Hematopoietic multipotent progenitor cell treated with erythropoietin and hydrocortisone succinate and interleukin-3 and kit ligand, for 15 days (in vitro differentiated cells): ENCODE measurements around the gene TRIM45.
"Not testable (repeated sequence)": the region's sequence is repeated elsewhere in the genome, so short reads cannot be mapped to it uniquely, and the experiment has no call there.

ENCODE experiments used
- DNase-seq: peaks from one replicate; pipeline ENCODE4 v3.0.0-alpha.2; 2015; ENCODE audit warnings: low spot score

The TRIM45 gene

DNA sequence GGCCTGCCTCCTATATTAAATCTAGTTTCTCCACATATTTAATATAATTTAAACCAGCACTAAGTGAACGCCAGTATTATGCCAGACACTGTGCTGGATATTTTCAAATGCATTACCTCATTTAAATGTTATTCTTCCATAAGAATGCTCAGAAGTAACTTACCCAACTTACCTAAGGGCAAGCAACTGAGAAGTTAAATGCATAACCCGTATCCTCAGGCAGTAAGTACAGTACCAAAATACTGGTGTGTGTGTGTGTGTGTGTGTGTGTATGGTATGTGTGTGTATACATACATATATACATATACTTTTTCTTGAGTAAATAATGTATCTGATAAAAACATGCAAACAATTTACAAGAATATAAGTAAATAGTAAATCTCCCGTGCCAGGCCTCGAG, 9.0 kb upstream of the TRIM45 start:
- DNase-seq = no peak

DNA sequence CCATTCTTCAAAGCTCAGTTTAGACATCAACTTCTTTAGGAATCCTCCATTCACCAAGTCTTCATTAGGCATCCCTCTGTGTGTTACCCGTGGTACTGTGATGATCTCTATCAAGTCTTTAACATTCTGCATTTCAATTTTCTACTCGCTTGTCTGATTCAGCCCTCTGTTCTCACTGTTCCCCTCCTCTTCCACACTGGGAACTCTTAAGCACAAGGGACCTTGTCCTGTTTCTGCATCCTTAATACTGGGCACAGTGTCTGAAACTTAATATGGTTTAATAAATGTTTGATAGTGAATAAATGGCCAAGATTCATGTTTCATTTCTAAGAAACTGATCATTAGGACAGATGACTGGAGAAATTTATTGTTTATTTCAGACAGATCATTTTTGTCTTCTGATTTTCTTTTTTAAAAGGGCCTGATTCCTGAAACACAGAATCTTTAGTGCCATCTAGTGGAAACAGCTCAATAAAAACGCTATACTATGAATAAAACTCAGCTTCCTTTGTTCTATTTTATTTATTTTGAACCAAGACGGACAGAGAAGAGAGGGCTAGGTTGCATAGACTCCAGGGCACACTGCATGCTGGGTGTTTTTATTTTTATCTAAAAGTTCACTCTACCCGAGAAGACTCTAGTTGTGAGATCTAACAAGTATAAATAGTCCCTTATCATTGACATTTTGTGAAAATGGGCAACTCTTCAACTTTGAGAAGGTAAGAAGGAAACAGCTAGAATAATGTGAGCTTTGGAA, 7.0 kb upstream of the TRIM45 start:
- peak; percentile 45 for DNase-seq

DNA sequence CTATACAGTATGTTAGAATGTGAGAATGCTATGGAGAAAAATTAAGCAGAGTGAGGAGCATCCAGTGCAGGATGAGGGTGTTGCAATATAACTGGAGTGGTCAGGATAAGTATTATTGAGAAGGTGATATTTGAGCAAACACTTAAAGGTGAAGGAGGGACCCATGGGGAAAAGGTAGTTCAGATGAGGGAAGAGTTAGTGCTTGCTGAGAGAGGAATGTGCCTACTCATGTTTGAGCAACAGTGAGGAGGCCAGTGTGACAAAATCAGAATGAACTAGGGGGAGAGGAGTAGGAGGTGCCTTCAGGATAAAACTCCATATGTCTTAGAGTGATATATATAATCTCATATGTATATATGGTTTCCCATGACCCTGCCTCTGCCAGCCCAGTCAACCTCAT, 6.2 kb upstream of the TRIM45 start:
- DNase-seq = peak; percentile 35

DNA sequence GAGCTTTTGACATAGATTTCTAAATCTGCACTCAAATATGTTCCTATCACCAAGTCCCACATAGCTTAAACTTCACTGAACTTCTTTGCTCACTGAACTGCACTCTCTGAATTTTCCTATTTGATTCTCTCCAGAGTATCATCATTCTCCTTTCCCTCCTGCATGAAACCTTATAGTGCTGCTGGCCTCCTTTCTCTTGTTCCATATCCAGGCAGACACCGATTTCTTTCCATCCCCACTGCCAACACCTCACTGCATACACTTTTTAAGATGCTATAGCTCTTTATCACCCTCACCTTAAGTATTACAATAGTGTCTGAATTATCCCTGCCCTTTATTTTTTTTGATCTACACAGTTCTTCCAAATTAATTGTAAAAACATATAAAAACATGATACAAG, 3.1 kb upstream of the TRIM45 start:
- no peak for DNase-seq

DNA sequence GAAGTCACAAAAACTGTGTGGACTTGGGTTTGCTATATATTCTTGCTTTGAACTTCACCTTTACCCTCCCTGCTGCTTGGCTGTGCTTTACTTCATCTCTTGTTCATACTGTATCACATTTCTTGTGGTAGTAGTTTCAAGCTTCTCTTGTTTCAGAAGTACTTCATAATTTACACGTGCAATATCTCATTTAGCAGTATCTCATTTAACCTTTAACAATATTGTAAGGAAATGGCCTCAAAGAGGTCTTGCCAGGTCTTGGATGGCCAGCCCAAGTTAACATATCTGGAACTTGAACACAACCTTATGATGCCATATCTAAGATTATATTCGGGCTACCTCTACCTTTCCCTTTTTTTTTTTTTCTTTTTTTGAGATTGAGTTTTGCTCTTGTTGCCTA, 1.7 kb upstream of the TRIM45 start:
- no peak for DNase-seq

DNA sequence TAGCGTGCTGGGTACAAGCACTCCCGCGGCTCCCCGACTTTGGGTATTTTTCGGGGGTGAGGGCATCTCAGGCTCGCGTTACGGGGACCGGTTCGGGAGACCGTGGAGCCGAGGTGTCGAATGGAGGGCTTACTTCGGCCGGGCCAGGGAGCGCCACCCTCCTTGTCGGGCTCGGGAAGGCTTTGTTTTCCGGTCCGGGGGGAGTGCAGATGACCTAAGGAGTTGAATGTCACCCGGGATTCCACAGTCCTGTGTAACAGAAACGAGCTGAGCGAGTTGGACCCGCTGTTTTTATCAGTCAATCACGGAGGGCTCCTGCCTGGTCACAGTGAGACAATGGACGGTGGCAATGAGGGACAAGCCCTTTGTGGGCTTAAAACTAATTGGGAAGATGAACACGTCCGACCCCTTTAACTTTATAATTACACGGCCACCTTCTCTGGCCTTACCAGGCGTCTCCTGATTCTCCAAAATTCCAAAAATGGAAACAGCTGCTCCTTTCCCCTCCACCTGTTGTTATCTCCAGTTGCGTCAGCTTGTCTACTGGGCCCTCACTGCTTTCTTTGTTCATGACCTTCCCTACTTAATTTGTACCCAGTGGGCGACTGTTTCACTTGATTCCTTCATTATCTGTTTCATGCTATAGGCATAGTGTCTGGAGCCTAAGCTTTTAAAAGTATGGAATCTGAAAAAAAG, 929 bp upstream of the TRIM45 start:
- DNase-seq = no peak

DNA sequence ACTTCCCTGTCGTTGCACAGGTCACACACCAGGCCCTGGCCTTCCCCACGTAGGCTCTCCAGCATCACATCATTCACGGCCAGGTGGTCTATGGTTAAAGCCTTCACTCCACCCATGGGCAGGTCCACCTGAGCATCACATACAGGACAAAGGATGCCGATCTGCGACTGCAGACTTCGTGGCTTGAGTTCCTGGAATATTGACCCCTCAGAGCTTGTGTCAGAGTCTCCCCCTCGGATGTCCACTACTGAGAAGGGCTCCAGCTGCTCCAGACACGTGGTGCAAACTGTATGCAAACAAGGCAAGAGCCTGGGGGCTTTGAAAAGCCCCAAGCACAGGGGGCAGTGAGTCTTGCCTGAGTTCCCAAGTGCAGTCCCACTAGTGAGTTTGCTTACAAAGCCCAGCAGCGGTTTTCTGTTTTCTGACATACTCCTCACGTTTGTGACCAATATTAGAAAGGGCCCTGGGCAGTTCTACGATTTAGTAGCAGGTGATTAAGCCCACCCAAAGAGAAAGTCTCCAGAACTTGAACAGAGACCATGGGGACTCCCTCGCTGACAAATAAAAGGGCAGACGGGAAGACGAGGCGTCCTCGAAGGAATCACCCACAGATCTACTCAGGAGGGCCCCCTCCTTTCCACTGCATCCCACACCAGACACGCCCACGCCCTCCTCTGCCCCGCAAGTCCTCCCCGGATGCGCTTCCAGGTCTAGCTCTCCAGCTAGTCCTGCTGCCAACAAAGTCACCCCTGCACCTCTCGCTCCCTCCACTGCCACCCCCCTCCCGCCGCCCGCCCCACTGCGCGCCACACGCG, 568 bp downstream of the TRIM45 start:
- no peak for DNase-seq

DNA sequence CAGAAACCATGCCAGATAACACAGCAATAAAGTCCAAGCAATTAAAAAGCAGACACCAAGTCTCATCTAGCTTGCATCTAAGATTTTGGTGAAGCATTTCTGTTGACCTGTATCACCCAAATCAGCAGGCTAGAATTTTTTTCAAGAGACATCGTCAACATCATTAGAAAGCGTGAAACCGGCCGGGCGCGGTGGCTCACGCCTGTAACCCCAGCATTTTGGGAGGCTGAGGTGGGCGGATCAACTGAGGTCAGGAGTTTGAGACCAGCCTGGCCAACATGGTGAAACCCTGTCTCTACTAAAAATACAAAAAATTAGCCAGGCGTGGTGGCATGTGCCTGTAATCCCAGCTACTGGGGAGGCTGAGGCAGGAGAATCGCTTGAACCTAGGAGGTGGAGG, 2.4 kb downstream of the TRIM45 start:
- not testable (repeated sequence) for DNase-seq

DNA sequence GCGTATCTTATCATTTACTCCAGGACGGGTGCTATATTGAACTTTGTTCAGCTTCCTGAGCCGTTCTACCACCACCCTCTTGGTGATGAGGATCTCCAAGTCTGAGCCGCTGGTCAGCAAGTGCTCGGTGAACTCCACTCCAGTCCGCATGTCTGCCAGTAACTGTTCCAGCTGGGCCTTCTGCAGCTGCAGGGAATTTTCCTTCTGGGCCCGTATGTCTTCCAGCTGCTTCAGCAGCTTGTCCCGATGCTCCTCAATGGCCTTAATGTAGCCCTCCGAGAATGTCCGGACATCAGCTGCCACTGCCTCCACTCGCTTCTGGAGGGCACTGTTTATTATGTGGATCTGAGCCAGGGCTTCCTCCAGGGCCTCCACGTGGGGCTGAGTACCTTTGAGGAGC, 3.4 kb downstream of the TRIM45 start:
- DNase-seq = no peak

DNA sequence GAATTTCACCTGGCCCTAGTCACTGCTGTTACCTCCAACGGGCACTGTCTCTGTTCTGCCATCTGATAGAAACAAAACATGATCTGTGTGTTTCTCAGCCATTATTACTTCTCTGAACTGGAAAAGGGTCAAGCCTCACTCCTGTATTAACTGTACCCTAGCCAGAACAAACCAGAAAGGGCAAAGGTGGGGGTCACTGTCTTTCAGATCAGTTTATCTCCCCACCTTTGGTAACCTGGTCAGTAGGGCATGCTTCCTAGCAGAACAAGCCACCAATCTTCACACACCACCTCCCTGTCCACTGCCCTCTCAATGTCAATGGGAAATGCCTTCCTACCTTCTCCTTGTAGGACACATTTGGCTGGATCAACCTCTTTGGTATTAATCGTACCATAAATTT, 3.9 kb downstream of the TRIM45 start:
- no peak for DNase-seq

DNA sequence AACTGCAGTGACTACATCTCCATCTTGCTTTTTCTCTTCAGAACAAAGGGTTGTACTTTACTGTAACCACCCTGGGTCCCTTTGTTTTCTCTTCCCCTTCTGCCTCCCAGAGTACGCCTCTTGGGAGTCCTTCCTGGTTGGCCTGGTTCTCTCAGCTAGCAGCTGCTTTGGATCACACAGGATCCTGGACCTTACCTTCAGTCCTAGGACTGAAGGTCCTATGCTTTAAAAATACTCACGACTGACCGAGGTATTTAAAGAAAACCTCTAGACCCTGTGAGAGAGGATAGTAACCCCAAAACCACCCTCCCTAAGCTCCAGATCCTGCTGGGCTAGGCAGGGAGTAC, 4.8 kb downstream of the TRIM45 start:
- DNase-seq = no peak

DNA sequence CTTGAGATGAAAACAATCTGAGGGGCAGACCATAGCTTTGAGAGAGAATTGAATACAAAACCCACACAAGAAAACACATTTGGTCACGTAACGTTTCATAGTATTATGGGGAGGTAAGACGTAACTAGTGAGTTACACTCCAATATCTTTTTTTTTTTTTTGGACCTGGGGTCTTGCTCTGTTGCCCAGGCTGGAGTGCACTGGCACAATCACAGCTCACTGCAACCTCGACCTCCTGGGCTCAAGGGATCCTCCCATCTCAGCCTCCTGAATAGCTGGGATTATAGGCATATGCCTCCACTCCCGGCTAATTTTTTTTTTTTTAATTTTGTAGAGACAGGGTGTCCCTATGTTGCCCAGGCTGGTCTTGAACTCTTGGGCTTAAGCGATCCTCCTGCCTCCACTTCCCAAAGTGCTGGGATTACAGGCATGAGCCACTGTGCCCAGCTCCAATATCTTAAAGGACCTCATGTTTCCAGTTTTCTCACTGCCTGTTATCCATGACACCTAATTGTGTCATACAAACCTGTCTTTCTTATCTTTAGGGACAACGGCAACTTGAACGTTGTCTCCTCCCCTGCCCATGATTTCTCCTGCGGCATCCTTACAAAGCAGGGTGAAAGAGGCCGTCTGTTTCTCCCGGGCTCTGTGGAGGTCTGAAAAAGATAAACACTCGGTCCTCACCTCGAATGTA, 5.3 kb downstream of the TRIM45 start:
- DNase-seq = no peak

DNA sequence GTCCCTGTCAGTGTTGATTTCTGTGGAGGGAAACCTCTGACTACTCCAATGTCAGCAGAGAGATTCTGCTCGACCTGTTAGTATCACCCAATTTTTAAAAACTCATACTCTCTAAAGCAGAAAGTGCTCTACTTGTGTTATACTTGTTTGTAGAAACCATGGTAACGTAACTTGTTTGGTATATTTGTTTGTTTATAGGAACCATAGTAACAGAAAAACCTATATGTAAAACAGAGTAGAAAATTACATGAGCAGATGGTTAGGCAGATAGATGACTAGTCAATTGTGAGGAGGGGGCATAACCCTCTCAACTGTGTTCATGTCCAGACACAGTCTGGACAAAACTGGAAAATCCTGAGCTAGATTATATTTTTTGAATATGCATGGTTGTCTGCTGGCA, 6.7 kb downstream of the TRIM45 start:
- no peak for DNase-seq

DNA sequence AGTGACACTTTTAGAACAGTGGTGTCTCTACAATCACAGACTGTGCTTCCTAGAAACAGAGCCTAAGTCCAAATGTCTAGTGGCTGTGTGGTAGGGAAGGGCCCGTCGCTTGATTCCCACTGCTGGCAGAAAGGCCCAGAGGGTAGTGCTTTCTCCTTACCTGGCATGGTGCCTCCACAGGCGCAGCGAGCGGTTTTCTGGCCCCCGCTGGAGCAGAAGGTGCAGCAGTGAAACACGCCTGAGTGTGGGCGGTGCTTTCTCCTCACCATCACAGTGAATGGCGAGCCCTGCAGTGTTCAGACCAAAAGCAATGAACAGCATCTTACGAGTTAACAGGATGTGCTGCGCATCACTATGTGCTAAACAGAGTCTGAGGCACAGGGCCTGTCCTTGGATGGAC, 8.3 kb downstream of the TRIM45 start:
- no peak for DNase-seq

DNA sequence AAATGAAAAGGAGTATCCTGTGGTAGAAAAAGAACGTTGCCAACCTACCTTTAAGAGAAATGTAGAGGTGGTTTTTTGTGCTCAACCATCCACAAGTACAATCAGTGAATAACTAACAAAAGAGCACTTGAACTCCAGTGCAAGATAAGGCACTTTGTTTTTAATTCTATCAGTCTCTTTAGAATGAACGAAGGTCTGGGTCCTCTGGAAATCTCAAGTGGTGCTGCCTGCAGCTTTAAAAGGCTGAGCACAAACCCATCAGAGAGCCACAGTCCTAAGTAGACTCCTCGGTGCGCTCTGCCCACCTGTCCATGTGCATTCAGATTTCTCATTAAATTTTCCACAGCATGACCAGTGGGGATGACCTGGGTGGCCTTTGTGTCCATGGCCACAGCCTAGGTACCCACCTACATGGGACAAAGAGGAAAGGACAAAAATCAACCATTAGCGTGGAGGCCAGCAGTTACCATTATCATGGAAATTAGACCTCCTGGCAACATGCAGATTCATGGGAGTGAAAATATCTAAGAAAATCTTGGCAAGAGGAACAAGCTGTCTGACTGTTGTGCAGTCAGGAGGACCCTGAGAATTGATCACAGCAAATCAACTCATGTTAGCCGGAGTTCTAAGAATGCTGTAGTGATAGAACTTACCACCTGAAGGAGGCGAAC, 9.4 kb downstream of the TRIM45 start:
- DNase-seq = no peak

DNA sequence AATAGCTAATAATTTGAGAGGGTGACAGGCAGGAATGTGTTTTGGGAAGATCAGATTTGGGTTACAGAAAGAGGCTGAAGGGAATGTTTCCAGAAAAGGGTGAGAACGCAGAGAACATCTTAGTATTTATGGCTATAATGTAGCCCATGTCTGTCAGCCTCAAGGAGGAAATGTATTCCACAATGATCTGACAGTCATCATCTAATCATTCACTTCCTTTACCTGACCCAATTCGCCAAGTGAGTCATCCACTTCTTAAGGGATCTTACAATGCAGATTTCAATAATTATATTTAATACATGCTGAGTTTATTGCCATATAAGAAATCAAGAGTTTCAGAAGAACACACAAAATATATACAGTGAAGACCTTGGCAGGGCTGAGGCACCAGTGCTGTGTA, 10.8 kb downstream of the TRIM45 start:
- DNase-seq = no peak

DNA sequence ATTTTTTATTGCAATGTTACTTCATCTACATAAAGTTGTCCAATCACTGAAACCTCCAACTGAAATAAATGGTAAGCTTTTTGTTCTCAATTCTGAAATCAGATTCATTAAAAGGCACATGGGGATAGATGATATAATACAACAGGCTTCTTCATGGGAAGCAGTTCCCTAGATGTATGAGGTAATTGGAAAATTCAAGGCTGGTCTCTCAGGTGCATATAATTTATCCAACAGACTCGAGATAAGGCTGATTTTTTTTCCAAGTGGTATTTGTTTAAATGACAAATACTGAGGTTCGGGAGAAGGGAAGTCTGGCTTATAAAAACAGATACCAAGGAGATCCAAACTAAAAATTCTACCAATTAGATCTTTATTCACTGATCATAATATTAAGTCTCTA, 14.2 kb downstream of the TRIM45 start:
- no peak for DNase-seq

DNA sequence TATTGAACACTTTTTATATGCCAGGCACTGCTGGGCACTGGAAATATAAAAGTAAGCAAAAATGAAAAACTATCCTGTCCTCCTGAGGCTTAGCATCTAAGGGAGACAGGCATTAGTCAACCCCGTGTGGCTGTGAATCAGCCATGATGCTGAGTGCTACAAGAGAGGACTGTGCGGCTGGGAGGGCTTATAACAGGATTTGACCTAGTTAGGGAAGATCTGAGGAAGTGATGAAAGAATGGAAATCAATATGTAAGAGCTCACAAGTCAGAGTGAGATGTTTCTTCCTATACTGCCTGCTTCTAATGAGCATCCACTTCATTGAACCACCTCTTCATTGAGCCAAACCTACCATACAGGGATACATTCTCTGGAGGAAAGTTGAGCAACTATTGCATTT, 15.1 kb downstream of the TRIM45 start:
- DNase-seq = no peak

DNA sequence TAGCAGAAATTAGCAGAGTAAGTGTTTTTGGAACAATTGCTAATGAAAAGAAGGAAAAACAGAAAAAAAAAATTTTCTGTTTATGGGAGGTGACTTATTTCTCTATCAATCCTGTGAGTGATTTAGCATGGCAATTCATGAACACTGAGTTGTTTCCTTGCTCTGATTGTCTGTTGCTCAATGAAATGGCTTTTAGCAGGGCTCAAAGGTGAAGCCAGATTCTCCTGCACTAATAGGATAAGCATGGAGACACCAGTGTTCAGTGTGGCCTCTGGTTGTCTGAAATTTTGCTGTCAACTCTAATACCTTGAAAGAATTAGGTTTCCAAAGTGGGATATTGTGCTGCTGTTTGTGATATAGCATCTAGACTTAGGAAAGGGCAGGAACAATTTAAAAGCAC, 15.8 kb downstream of the TRIM45 start:
- no peak for DNase-seq

DNA sequence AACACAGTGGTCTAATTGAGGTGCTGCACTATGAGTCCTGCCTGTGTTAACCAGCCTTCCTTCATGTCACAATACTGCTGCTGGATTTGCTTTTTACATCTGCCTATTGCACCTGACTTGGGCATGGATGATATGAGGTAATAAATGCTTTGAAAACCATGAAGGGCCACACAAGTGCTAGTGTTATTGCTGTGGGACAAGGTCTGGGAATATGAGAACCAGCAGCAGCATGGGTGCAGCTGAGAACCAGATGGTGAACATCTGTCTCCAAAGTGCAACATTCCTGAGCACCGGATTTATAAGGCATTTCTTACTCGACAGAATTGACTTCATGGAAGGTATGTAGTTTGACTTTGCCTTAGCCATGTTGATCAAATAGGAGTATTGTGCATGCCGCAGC, 16.6 kb downstream of the TRIM45 start:
- no peak for DNase-seq

DNA sequence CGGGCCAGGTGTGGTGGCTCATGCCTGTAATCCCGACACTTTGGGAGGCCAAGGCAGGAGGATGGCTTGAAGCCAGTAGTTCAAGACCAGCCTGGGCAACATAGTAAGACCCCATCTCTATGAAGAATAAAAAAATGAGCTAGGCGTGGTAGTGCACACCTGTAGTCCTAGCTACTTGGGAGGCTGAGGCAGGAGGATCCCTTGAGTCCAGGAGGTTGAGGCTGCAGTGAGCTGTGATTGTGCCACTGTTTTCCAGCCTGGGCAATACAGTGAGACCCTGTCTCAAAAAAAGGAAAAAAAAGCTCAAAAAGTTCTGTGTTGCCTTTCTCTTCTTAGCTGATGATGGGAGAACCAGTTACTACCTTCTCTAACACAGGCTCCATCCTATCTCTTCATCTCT, 19.7 kb downstream of the TRIM45 start:
- DNase-seq = not testable (repeated sequence)

DNA sequence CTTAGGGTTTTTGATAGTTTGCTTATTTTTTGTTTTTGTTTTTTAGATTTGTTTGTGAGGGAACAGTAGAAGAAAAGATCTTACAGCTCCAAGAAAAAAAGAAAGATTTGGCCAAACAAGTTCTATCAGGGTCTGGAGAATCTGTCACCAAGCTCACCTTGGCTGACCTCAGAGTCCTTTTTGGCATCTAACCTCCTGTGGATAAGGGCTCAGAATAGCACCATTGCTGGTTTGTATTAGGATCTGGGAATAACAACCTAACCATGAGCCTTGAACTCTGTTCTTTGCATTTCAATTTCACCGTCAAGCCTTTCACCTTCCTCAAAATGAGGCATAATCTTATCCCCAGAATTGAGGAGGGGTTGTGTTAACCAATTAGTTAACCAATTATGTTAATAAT, 20.2 kb downstream of the TRIM45 start:
- no peak for DNase-seq
